Vagina (tissue), 2 donors: Measurements from ENCODE around the gene NIPA2. TPM values are rescaled to one million over a fixed set of nuclear protein-coding genes. Genes with fewer than 3 reads are reported as not detected.

Experiments used
- DNase-seq, 2 donors: peaks; one replicate each; pipeline ENCODE4 v3.0.0-alpha.2; 2017; ENCODE audit errors: extremely low spot score in 2 of 2
- H3K27ac ChIP-seq: fragments of 200-600 bp; sonication (generic); one replicate; pipeline ENCODE4 v1.5.1; 2019
- H3K27me3 ChIP-seq: fragments of 200-600 bp; sonication (generic); one replicate; pipeline ENCODE4 v1.5.1; 2019
- H3K36me3 ChIP-seq, 2 donors: fragments of 200-600 bp; sonication (generic); one replicate each; pipeline ENCODE4 v1.5.1; 2017 to 2019
- H3K4me1 ChIP-seq: fragments of 200-600 bp; sonication (generic); one replicate; pipeline ENCODE4 v1.5.1; 2019
- H3K4me3 ChIP-seq, 2 donors: fragments of 200-600 bp; sonication (generic); 1 replicate in 1 of 2; 2 replicates in 1 of 2; pipeline ENCODE4 v1.5.1; 2016 to 2019
- H3K9me3 ChIP-seq: fragments of 200-600 bp; sonication (generic); one replicate; pipeline ENCODE4 v1.5.1; 2019
- POLR2A ChIP-seq, 2 donors: fragments of 450-650 bp; IDR thresholded peaks; one replicate each; pipeline ENCODE4 v1.6.1; 2017; ENCODE audit warnings: antibody characterized with exemption in 2 of 2, mild to moderate bottlenecking in 2 of 2, moderate library complexity in 2 of 2
- POLR2AphosphoS5 ChIP-seq, 2 donors: sonication (generic); formaldehyde crosslinking; IDR thresholded peaks; one replicate each; pipeline ENCODE4 v1.9.0; 2017; ENCODE audit warnings: antibody characterized with exemption in 2 of 2, mild to moderate bottlenecking in 2 of 2, low read depth in 1 of 2; ENCODE audit not compliant: insufficient read depth in 1 of 2
- intact Hi-C: fragments of 100-400 bp; cut with DNase I; formaldehyde crosslinking; loops from one replicate; pipeline ENCODE4 v1.15.1; 2023
- total RNA-seq: library from RNA; depleted of rRNA; stranded (reverse); fragments of >200 nt; gene quantifications from one replicate; pipeline ENCODE4 v1.2.3, GENCODE V29; 2016
- TF ChIP-seq, protein P1 (sequence below), 3 experiments: fragments of 450-650 bp in 2 of 3; fragments of 200-600 bp in 1 of 3; sonication (generic) in 1 of 3; IDR thresholded peaks; one replicate each; pipeline ENCODE4 v1.5.1; 2017 to 2019; ENCODE audit warnings: antibody characterized with exemption in 3 of 3, mild to moderate bottlenecking in 2 of 3, moderate library complexity in 2 of 3

The NIPA2 gene
- total RNA-seq, 1 donor from 2014 or later: 23.1 TPM

DNA sequence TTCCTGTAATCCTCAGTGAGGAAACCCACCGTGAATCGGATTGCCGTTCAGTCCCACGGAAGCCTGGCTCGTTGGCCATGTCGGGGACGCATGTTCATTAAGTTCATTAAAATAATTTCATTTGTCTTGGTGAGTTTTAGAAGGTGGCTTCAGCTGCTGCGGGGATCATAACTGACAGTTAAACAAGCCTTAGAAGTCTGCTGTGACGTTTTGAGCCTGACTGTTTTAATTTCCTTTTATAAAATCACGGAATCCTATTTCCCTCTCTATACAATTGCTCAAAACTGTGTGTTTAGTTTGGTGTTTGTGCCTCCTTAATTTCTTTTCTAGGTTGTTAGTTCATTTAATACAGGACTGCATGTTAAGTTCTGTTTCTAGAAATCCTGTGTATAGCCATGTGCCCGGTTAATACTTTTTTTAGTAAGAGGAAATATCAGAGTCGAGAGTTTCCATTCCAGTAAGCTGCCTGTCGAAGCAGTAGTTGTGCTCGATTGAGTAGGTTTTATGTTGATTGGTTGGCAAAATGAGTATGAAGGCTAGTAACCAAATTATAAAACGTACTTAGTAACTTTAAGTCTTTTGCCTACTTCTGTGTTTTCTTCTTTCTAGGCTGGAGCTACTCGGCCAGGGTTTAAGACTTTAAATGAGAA, 705 bp downstream of the NIPA2 start:
- no peak for DNase-seq
- Histone ChIP-seq H3K4me1 (peaks cover 27% of the 10 kb centered on the region), H3K27me3 (no peaks in the 10 kb centered on the region), H3K36me3 (peaks cover 0 to 4% of the 10 kb centered on the region in 2 donors), H3K9me3 (no peaks in the 10 kb centered on the region), H3K4me3 (peak overlapping the region; percentile 73 to 80), H3K27ac (peak overlapping the region; percentile 94)
- TF ChIP-seq POLR2AphosphoS5 (IDR thresholded peaks at IDR 0.05; ENCODE audit: insufficient read depth in 1 of 2, low read depth in 1 of 2) (no peak), POLR2A (IDR thresholded peaks at IDR 0.05) (no peak)
- TF ChIP-seq, protein P1, sequence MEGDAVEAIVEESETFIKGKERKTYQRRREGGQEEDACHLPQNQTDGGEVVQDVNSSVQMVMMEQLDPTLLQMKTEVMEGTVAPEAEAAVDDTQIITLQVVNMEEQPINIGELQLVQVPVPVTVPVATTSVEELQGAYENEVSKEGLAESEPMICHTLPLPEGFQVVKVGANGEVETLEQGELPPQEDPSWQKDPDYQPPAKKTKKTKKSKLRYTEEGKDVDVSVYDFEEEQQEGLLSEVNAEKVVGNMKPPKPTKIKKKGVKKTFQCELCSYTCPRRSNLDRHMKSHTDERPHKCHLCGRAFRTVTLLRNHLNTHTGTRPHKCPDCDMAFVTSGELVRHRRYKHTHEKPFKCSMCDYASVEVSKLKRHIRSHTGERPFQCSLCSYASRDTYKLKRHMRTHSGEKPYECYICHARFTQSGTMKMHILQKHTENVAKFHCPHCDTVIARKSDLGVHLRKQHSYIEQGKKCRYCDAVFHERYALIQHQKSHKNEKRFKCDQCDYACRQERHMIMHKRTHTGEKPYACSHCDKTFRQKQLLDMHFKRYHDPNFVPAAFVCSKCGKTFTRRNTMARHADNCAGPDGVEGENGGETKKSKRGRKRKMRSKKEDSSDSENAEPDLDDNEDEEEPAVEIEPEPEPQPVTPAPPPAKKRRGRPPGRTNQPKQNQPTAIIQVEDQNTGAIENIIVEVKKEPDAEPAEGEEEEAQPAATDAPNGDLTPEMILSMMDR (IDR thresholded peaks at IDR 0.05): no peak
- intact Hi-C loops: no loop called here

DNA sequence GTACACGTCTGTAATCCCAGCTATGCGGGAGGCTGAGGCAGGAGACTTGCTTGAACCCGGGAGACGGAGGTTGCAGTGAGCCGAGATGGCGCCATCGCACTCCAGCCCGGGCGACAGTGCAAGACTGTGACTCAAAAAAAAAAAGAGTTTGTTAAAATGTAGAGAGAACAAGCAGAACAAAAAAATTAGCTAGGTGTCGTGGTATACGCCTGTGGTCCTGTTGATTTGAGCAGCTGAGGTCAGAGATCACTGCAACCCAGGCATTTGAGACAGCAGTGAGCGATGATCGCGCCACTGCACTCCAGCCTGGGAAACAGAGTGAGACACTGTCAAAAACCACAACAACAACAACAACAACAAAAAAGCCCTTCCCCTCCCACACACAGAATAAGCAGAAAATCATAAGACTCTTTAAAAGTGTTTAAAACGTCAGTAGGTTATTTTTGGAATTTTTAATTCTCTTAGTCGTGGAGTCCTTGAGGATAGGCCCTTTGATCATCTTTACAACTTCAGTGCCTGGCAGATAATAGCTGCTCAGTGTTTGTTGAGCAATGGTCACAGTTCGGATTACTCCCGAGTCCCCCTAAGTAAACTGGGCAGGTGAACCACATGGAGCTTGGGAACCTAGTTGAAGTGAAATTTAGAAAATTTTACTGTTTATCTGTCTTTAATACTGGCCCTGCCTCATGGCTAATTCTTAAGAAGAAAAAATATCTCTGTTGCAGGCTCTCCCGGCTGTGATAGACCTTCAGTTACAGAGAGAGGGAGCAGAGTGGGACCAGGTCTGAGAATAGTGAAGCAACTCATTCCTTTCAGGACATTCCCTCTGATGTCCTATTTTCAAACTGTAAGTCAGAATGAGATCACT, 6.2 kb downstream of the NIPA2 start:
- peaks cover 28% of the 10 kb centered on the region for H3K4me1 ChIP-seq
- intact Hi-C loops: no loop called here
- peaks cover 0 to 13% of the 10 kb centered on the region in 2 donors for H3K36me3 ChIP-seq

DNA sequence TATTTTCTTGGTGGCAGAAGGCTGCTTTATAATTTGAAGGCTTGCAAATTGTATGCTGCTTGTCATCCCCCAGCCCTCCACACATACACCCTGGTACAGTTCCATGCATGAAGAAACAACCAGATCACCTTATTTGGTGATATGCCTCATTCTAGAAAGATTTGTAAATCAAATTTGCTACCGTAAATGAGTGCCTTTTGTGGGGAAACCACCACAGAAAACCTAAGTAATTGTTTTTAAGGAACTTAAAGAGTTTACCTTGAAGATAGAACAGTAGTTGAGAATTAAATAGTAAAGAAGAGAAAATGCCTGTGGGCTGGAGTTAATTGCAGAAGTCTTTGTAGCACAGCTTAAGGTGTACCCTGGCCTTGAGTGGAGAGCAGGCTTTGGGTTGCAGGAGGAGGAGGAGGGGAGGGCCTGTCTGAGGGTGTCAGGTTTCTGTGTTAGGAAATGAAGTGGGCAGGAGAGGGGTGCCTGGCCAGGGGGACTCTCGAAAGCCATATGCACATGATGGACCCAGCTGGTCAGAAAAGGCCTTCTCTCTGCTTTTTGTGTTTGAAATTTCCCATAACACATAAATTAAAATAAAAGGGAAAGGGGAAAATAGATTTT, 6.9 kb downstream of the NIPA2 start:
- no peak for DNase-seq
- Histone ChIP-seq H3K27me3 (no peaks in the 10 kb centered on the region), H3K27ac (no peak overlapping the region), H3K9me3 (no peaks in the 10 kb centered on the region), H3K4me1 (peaks cover 21% of the 10 kb centered on the region), H3K4me3 (no peak overlapping the region), H3K36me3 (peaks cover 0 to 13% of the 10 kb centered on the region in 2 donors)
- intact Hi-C loops: no loop called here
- TF ChIP-seq, protein P1 (IDR thresholded peaks at IDR 0.05): no peak
- TF ChIP-seq POLR2A (IDR thresholded peaks at IDR 0.05) (no peak), POLR2AphosphoS5 (IDR thresholded peaks at IDR 0.05; ENCODE audit: insufficient read depth in 1 of 2, low read depth in 1 of 2) (no peak)

More for the DNA sequence above, 6.2 kb downstream of the NIPA2 start:
- Histone ChIP-seq H3K9me3 (no peaks in the 10 kb centered on the region), H3K4me3 (no peak overlapping the region), H3K27ac (no peak overlapping the region), H3K27me3 (no peaks in the 10 kb centered on the region)
- TF ChIP-seq POLR2A (IDR thresholded peaks at IDR 0.05) (no peak), POLR2AphosphoS5 (IDR thresholded peaks at IDR 0.05; ENCODE audit: insufficient read depth in 1 of 2, low read depth in 1 of 2) (no peak)
- TF ChIP-seq, protein P1 (IDR thresholded peaks at IDR 0.05): no peak
- DNase-seq: no peak

DNA sequence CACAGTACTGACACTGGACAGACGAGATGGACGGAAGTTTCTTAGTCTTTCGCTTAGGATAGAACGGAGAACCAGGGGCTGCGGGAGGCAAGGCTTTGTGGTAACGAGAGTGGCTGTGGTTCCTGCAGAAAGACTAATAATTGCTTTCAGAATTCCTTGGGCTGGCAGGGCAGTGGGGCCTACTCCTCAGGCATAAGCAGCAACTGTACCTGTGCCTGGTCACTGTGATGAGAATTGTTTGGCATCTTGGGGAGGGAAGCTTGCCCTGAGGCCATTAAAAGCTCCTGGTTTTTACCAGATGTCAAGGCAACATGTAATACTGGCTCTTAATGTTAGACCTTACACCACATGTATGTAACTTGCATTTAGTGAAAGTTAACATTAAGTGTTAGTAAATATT, 7.6 kb downstream of the NIPA2 start:
- H3K27me3 ChIP-seq: no peaks in the 10 kb centered on the region
- no peak for DNase-seq
- H3K4me1 ChIP-seq: peaks cover 14% of the 10 kb centered on the region
- H3K27ac ChIP-seq: no peak overlapping the region
- H3K36me3 ChIP-seq: peaks cover 0 to 13% of the 10 kb centered on the region in 2 donors
- intact Hi-C loops: no loop called here
- H3K9me3 ChIP-seq: no peaks in the 10 kb centered on the region
- TF ChIP-seq, protein P1 (IDR thresholded peaks at IDR 0.05): no peak
- TF ChIP-seq POLR2AphosphoS5 (IDR thresholded peaks at IDR 0.05; ENCODE audit: insufficient read depth in 1 of 2, low read depth in 1 of 2) (no peak), POLR2A (IDR thresholded peaks at IDR 0.05) (no peak)
- no peak overlapping the region for H3K4me3 ChIP-seq
